GM12872 (cell line): Measurements from ENCODE around the gene REEP5.

ENCODE experiments used
- TF ChIP-seq, protein P1 (sequence below): IDR thresholded peaks from 3 replicates; pipeline ENCODE4 v1.5.1; 2011; ENCODE audit warnings: low read depth, mild to moderate bottlenecking, low read length, moderate library complexity; ENCODE audit not compliant: insufficient read depth

Gene REEP5

DNA sequence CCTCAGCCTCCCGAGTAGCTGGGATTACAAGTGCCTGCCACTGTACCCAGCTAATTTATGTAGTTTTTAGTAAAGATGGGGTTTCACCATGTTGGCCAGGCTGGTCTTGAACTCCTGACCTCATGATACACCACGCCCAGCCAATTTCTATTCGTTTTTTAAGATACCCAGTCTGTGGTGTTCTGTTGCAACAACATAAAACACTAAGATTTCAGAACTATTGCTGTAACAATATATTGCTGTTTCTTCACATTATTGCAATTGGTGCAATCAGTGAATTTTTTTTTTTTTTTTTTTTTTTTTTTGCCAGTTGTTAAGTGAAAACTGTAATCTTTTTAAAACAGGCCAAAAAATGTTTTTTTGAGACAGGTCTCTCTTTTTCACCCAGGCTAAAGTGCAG is 51.1 kb downstream of the REEP5 start:
- TF ChIP-seq, protein P1, sequence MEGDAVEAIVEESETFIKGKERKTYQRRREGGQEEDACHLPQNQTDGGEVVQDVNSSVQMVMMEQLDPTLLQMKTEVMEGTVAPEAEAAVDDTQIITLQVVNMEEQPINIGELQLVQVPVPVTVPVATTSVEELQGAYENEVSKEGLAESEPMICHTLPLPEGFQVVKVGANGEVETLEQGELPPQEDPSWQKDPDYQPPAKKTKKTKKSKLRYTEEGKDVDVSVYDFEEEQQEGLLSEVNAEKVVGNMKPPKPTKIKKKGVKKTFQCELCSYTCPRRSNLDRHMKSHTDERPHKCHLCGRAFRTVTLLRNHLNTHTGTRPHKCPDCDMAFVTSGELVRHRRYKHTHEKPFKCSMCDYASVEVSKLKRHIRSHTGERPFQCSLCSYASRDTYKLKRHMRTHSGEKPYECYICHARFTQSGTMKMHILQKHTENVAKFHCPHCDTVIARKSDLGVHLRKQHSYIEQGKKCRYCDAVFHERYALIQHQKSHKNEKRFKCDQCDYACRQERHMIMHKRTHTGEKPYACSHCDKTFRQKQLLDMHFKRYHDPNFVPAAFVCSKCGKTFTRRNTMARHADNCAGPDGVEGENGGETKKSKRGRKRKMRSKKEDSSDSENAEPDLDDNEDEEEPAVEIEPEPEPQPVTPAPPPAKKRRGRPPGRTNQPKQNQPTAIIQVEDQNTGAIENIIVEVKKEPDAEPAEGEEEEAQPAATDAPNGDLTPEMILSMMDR: no peak

DNA sequence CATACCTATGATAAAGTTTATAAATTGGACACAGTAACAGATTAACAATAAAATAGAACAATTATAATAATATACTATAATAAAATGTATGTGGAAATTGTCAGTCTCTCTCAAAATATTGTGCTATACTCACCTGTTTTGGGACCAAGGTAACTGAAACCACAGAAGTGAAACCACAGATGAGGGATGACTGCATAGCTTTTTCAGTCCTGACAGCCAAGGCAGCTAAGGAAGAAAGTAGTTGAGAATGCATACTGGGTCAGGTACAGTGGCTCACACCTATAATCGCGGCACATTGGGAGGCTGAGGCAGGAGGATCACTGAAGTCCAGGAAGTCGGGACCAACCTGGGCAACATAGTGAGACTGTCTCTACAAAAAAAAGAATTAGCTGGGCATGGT is 52.1 kb downstream of the REEP5 start:
- TF ChIP-seq, protein P1: no peak

DNA sequence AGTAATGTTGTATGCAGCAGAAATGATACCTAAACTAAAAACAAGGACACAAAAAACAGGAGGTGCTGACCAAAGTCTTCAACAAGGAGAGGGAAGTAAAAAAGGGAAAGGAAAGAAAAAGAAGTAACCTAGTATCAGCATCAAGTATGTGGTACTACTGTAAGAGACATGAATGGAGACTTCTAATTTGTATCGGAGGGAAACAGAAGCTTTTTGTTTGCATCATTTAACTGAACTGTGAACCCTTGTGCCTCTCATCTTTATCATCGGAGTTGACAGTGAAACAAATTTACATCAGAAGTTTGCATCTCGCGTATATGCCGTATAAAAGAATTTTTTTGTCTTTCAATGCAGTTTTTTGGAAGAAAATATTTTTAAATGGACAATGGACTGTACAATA is 54.6 kb downstream of the REEP5 start:
- TF ChIP-seq, protein P1: no peak

DNA sequence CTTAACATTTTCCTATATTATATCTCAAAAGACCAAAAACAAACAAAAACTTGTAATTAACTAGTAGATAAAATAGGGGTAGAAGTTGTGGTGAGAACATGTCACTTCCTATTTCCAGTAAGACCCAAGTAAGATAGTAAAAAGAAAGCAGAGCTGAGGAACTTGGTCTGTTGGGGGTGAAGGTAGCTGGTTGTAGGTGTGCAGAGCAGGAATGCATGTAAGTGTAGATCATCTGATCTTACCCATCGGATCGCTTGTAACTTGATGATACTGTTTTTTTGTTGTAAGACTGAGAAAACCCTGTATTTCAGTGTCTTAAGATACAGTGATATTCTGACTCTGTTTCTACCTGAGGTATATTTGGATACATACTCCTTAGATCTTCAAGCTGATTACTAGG is 55.3 kb downstream of the REEP5 start:
- TF ChIP-seq, protein P1: no peak

DNA sequence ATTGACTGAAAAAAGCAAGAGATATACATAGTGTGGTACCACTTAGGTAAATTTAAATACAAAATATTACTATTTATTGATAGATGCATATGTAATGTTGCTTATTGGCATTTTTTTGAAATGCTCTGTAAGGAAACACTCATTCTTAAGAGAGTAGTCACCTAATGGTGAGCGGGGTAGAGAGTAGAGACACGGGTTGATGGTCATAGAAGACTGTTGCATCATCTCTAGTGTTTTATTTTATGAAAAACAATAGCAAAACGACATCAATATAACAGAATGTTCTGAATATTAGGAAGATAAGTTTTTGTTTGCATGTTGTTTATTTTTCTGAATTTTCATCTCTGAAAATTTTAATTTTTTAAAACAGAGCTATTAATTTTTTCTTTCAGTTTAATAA is 56.9 kb downstream of the REEP5 start:
- TF ChIP-seq, protein P1: no peak

DNA sequence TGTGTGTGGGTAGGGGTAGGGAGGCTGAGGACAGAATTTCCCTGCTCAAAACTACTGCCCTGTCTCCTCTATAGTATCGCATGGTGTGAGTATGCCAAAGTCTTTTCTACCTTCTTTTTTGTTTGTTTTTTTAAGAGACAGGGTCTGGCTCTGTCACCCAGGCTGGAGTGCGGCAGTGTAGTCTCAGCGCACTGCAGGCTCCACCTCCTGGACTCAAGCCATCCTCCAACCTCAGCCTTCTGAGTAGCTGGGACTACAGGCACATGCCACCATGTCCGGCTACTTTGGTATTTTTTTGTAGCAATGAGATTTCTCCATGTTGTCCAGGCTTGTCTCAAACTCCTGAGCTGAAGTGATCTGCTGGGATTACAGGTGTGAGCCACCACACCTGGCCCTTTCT is 58.5 kb downstream of the REEP5 start:
- TF ChIP-seq, protein P1: no peak

DNA sequence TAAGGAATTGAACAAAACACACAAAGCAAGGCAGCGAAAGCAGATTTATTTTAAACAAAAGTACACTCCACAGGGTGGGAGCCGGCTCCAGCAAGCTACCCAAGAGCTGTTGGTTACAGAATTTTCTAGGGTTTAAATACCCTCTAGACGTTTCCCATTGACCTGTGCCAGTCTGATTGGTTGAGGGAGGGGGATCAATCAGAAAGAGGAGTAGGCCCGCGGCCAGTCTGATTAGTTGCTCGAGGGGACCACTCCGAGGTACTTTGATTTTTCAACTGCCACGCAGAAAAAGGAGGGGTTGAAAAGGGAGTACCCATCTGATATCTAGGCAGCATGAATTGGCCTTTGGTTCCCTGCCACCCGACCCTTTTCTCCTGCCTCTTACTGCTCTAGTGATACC is 59.9 kb downstream of the REEP5 start:
- TF ChIP-seq, protein P1: no peak

DNA sequence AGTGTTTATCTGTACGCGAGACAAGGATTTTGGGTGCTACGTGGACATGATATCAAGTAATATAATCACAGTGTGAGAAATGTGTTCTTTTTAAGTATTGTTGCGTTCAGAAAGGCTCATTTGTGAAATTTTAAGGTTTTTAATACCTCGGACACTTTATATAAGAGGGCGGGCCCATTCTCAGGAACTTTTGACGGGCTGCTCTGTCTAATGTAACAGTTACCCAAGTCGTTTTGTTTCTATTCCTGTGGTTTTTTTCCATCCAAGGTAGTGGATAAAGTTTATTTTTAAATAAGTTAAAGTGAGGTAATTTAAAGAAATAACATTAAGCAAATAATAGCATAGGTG is 60.4 kb downstream of the REEP5 start:
- TF ChIP-seq, protein P1: no peak
